ENCODE data around the gene LTBP1. TPM values are rescaled to one million over a fixed set of nuclear protein-coding genes. Genes with fewer than 3 reads are reported as not detected.

LTBP1 gene
- total and polyA plus RNA-seq, 2 donors: 97.7 to 175 TPM

GRCh38 chr2:33107690-33108482 is 161.1 kb downstream of the LTBP1 start:
- Histone ChIP-seq H3K4me3 (ENCODE audit: low read depth, low read length) (no peak overlapping the region), H3K4me1 (ENCODE audit: insufficient read depth) (no peaks in the 10 kb centered on the region), H3K36me3 (ENCODE audit: insufficient read depth) (no peaks in the 10 kb centered on the region), H3K27ac (ENCODE audit: low read depth) (no peak overlapping the region)
- no peak for DNase-seq (ENCODE audit: extremely low spot score)
- 87% methylated on average over 8 of the region's 8 CpGs for WGBS

DNA sequence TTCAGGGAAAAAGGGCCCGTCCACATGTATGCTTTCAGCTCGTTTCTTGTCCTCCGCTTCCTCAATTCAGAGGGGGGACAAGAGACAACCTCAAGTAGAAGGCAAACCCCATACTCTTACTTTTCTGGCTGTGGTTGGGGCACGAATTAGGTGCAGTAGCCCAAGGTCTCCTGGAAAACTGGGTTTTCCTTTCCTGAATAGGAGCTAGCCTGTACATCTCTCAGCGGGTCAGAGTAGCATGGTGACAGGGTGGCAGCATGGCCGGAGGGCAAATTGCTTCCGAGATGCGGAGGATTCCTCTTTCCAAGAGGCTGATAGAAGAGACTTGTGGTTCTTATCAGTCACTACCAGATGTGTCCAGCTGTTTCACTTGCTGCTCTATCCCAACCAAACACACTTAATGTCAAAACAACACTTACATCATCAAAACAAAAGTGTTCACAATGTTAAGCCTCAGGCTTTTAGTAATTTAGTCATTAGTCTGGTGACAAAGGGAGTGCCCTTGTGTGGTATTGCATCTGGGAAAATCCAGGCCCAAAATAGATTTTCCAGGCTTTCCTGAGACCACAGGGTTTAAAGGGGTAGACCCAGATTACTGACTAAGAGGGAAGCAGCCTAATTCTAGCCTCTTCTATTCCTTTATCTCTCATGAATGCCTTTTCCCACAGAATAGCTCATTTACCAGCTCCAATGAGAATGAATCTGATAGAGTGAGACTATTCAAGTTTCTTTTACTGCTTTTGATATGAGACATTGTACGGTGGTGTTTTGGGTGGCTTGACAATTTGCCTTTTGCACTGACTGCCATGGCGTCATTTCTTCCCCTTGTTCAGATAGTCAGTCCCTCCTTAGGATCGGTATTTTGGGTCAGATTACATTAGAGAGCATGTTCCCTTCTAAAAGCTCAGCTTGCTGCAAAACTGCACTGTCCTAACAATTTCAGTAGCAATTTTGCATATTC is 162.0 kb downstream of the LTBP1 start:
- Histone ChIP-seq H3K4me3 (ENCODE audit: low read depth, low read length) (no peak overlapping the region), H3K4me1 (ENCODE audit: insufficient read depth) (no peaks in the 10 kb centered on the region), H3K36me3 (ENCODE audit: insufficient read depth) (no peaks in the 10 kb centered on the region), H3K27ac (ENCODE audit: low read depth) (peak overlapping the region; percentile 56)
- 61% methylated on average over 11 of the region's 11 CpGs for WGBS
- DNase-seq (ENCODE audit: extremely low spot score): peak; percentile 47

DNA sequence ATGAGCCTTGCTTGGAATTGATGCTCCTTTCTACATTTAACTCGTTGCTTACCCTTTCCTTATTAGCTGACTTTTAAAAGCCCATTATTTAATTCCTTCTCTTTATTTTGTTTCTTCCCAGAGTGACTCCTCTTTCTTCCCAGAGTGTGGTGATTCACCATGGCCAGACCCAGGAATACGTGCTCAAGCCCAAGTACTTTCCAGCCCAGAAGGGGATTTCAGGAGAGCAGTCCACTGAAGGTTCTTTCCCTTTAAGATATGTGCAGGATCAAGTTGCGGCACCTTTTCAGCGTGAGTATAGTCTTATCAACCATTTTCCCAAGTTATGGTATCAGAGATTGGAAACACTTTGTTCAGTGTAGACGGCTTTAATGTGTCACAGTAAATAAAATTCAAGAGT is 163.7 kb downstream of the LTBP1 start:
- Histone ChIP-seq H3K27ac (ENCODE audit: low read depth) (no peak overlapping the region), H3K4me1 (ENCODE audit: insufficient read depth) (no peaks in the 10 kb centered on the region), H3K4me3 (ENCODE audit: low read depth, low read length) (no peak overlapping the region), H3K36me3 (ENCODE audit: insufficient read depth) (no peaks in the 10 kb centered on the region)
- no peak for DNase-seq (ENCODE audit: extremely low spot score)
- 82% methylated on average over 5 of the region's 5 CpGs for WGBS

DNA sequence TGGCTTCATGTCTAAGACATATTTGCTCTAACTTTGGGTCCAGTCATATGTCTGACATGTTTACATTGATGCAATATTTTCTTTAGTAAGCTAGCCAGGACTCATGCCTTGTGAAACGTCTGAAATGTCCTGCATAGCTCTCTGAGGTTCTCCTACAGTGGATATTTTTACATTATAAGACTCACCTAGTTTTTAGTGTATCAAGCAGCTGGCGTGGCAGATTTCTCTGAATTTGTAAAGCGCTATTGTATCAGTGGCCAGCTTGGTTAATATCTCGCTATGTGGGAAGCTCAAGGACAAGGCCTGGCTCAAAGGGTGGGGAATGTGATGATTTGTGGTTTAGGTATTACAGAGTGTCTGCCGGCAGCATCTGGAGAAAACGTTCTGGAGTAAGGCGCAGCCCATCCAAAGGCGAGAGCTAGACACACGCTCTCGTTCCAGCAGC is 164.3 kb downstream of the LTBP1 start:
- H3K4me3 ChIP-seq (ENCODE audit: low read depth, low read length): no peak overlapping the region
- no peaks in the 10 kb centered on the region for H3K36me3 ChIP-seq (ENCODE audit: insufficient read depth)
- no peak for DNase-seq (ENCODE audit: extremely low spot score)
- H3K4me1 ChIP-seq (ENCODE audit: insufficient read depth): no peaks in the 10 kb centered on the region
- no peak overlapping the region for H3K27ac ChIP-seq (ENCODE audit: low read depth)
- WGBS: 67% methylated on average over 10 of the region's 10 CpGs

GRCh38 chr2:33115196-33115595 is 168.4 kb downstream of the LTBP1 start:
- H3K27ac ChIP-seq (ENCODE audit: low read depth): no peak overlapping the region
- H3K4me3 ChIP-seq (ENCODE audit: low read depth, low read length): no peak overlapping the region
- DNase-seq (ENCODE audit: extremely low spot score): no peak
- WGBS: 97% methylated on average over 2 of the region's 2 CpGs
- H3K36me3 ChIP-seq (ENCODE audit: insufficient read depth): no peaks in the 10 kb centered on the region
- H3K4me1 ChIP-seq (ENCODE audit: insufficient read depth): no peaks in the 10 kb centered on the region

DNA sequence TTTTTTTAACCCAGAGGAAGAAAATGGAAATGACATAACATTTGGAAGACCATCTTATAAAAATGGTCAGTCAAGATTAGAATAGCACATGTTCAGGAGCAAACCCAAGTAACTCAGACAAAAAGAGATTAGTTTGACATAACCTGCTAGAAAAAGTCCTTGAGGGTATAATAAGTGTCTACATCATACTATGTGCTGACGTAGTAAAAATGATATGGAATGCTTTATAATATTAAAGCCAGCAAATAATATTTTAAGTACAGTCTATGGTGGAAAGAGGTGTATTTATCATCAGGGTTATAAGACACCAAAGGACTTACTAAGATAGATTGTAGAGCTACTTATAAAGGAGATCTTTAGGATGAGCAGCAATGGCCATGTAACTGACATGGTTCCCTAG is 169.0 kb downstream of the LTBP1 start:
- Histone ChIP-seq H3K27ac (ENCODE audit: low read depth) (no peak overlapping the region), H3K4me3 (ENCODE audit: low read depth, low read length) (no peak overlapping the region), H3K36me3 (ENCODE audit: insufficient read depth) (no peaks in the 10 kb centered on the region), H3K4me1 (ENCODE audit: insufficient read depth) (no peaks in the 10 kb centered on the region)
- DNase-seq (ENCODE audit: extremely low spot score): no peak
- WGBS: 78% methylated on average over 1 of the region's 1 CpG

- H3K4me1 ChIP-seq (ENCODE audit: insufficient read depth): no peaks in the 10 kb centered on the region
- H3K4me3 ChIP-seq (ENCODE audit: low read depth, low read length): no peak overlapping the region
- no peak for DNase-seq (ENCODE audit: extremely low spot score)
- 84% methylated on average over 4 of the region's 4 CpGs for WGBS
- no peak overlapping the region for H3K27ac ChIP-seq (ENCODE audit: low read depth)
- H3K36me3 ChIP-seq (ENCODE audit: insufficient read depth): no peaks in the 10 kb centered on the region
Measured at GRCh38 chr2:33116799-33117198, 170.0 kb downstream of the LTBP1 start.

DNA sequence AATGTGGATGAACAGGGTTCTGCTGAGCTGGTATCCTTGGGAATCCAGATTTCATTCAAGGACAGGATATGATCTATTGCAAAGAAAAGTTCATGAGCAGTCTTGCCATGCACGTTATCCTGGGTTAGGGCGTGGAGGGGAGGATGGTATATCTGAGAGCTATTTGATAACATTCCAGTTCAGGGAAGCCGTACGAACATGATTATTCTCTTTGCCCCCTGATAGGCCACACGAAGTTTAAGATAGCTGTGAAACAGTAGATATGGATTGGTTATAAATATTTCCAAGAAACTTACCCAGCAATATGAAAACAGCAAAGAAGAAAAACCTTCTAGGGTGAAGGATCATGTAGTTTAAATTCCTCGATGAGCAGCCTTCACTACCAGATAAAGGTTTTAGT is 171.9 kb downstream of the LTBP1 start:
- no peaks in the 10 kb centered on the region for H3K4me1 ChIP-seq (ENCODE audit: insufficient read depth)
- no peak overlapping the region for H3K27ac ChIP-seq (ENCODE audit: low read depth)
- no peaks in the 10 kb centered on the region for H3K36me3 ChIP-seq (ENCODE audit: insufficient read depth)
- DNase-seq (ENCODE audit: extremely low spot score): no peak
- WGBS: 90% methylated on average over 6 of the region's 6 CpGs
- H3K4me3 ChIP-seq (ENCODE audit: low read depth, low read length): no peak overlapping the region

DNA sequence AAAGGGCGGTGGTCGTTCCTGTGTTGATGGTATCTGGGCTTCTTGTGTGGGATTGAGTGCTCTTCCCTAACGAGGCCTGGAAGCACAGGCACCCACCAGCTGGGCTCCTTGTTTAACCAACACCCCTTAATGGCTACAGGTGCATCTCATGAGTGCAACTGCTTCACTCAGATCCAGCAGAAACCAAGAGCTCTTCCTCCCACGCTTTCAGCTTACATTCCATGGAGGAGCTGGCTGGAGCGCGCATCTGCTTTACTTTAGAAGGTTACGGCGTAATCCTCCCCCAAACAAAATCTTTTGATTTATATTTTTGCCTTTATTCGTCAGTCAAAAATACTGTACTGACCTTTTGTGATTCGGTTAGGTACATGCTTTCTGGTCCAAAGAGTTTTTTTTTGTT is 174.7 kb downstream of the LTBP1 start:
- WGBS: 94% methylated on average over 10 of the region's 10 CpGs
- no peak overlapping the region for H3K27ac ChIP-seq (ENCODE audit: low read depth)
- no peaks in the 10 kb centered on the region for H3K4me1 ChIP-seq (ENCODE audit: insufficient read depth)
- H3K36me3 ChIP-seq (ENCODE audit: insufficient read depth): no peaks in the 10 kb centered on the region
- no peak overlapping the region for H3K4me3 ChIP-seq (ENCODE audit: low read depth, low read length)
- DNase-seq (ENCODE audit: extremely low spot score): no peak

DNA sequence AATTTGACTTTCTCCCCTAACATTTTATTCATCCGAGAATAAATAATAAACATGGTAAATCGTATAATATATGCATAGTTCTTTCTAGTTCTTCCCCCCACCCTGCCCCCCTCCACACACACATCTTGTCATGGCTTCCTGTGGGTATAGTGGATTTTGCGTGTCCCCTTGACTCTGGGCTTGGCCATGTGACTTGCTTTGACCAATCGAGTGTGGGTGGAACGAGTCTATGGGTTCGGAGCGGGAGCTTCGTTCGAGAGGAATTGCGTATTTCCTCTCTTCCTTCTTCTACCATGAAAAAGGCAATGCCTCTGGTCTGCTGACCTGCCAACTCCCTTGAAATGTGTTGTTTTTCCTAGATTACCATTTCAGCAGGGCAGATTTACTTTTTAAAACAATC is 175.2 kb downstream of the LTBP1 start:
- DNase-seq (ENCODE audit: extremely low spot score): no peak
- no peaks in the 10 kb centered on the region for H3K4me1 ChIP-seq (ENCODE audit: insufficient read depth)
- WGBS: 98% methylated on average over 10 of the region's 10 CpGs
- H3K27ac ChIP-seq (ENCODE audit: low read depth): no peak overlapping the region
- H3K4me3 ChIP-seq (ENCODE audit: low read depth, low read length): no peak overlapping the region
- H3K36me3 ChIP-seq (ENCODE audit: insufficient read depth): no peaks in the 10 kb centered on the region

- Histone ChIP-seq H3K4me1 (ENCODE audit: insufficient read depth) (no peaks in the 10 kb centered on the region), H3K4me3 (ENCODE audit: low read depth, low read length) (no peak overlapping the region), H3K27ac (ENCODE audit: low read depth) (no peak overlapping the region), H3K36me3 (ENCODE audit: insufficient read depth) (no peaks in the 10 kb centered on the region)
- WGBS: 84% methylated on average over 3 of the region's 3 CpGs
- DNase-seq (ENCODE audit: extremely low spot score): no peak
Measured at GRCh38 chr2:33122726-33123125, 176.0 kb downstream of the LTBP1 start.

GRCh38 chr2:33123216-33123615 is 176.5 kb downstream of the LTBP1 start:
- no peak for DNase-seq (ENCODE audit: extremely low spot score)
- Histone ChIP-seq H3K27ac (ENCODE audit: low read depth) (no peak overlapping the region), H3K4me3 (ENCODE audit: low read depth, low read length) (no peak overlapping the region), H3K36me3 (ENCODE audit: insufficient read depth) (no peaks in the 10 kb centered on the region), H3K4me1 (ENCODE audit: insufficient read depth) (no peaks in the 10 kb centered on the region)

- 93% methylated on average over 1 of the region's 1 CpG for WGBS
- peaks cover 3% of the 10 kb centered on the region for H3K36me3 ChIP-seq (ENCODE audit: insufficient read depth)
- DNase-seq (ENCODE audit: extremely low spot score): no peak
- no peaks in the 10 kb centered on the region for H3K4me1 ChIP-seq (ENCODE audit: insufficient read depth)
- H3K4me3 ChIP-seq (ENCODE audit: low read depth, low read length): no peak overlapping the region
- no peak overlapping the region for H3K27ac ChIP-seq (ENCODE audit: low read depth)
Measured at GRCh38 chr2:33126552-33126951, 179.8 kb downstream of the LTBP1 start.

DNA sequence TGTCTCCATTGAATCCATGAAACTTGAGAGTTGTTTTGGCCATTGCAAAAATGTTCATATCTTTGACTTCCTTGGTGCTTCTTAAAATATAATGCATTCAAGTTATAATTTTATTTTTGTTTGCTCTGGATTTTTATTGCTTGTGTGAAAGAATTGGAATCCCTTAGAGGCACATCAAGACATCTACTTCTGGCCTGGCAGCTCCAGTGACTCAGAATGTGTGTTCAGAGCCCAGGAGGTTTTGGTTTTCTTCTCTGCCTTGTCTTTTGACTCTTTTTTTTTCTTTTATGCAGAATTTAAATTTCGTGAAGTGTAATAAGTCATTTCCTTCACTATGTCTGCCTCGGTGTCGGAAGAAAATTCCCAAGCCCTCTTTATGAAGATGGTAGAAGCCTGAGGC is 180.2 kb downstream of the LTBP1 start:
- 83% methylated on average over 3 of the region's 3 CpGs for WGBS
- no peak for DNase-seq (ENCODE audit: extremely low spot score)
- peaks cover 3% of the 10 kb centered on the region for H3K36me3 ChIP-seq (ENCODE audit: insufficient read depth)
- no peaks in the 10 kb centered on the region for H3K4me1 ChIP-seq (ENCODE audit: insufficient read depth)
- no peak overlapping the region for H3K4me3 ChIP-seq (ENCODE audit: low read depth, low read length)
- H3K27ac ChIP-seq (ENCODE audit: low read depth): no peak overlapping the region
